Middle frontal gyrus (tissue), 1 donor: ENCODE results near the gene FOXO6.

Experiments
- DNase-seq: peaks from one replicate; pipeline ENCODE4 v3.0.0-alpha.2; 2015; ENCODE audit warnings: low spot score; ENCODE audit errors: extremely low spot score

The FOXO6 gene

DNA sequence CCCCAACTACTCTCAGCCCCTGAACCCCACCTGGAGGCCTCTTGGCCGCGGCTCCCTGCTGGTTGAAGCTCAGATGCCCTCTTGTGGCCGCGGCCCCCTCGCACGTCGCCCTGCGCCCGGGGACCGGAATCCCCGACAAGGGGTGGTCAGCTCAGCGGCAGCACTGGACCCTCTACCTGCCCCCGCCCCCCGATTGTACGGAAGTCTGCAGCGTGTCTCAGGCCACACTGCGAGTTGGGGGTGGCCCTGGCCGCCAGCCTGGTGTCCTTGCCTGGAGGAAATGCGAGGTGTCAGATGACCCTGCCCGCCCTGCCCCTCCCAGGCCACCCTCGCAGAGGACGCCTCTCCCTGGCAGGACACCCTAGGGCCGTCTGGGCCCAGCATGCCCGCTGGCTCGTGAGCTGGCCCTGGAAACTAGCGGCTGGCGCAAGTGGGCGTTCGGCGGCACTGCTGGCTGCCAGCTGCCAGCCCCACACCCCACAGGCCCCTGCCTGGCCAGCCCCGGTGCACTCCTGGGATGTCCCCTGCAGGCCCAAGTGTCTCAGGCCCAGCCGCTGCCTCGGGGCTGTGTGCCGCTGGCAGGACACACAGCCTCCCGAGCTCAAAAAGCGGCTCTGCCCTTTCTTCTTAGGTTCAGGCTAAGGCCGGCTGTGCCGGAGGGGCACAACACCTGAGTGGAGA is 62.4 kb downstream of the FOXO6 start:
- DNase-seq = no peak

DNA sequence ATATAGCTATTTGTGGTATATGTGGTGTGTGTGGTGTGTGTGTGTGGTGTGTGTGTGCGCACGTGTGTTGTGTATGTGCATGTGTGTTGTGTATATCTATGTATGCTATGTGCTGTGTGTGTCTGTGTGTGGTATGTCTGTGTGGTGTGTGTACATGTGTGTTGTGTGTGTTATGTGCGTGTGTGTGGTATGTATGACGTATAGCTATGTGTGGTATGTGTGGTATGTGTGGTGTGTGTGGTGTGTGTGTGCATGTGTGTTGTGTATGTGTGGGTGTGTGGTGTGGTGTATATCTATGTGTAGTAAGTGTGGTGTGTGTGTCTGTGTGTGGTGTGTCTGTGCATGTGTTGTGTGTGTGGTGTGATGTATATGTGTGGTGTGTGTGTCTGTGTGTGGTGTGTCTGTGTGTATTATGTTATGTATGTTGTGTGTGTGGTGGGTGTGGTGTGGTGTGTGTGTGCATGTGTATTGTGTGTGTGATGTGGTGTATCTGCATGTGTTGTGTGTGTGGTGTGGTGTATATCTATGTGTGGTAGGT is 63.4 kb downstream of the FOXO6 start:
- no peak for DNase-seq

DNA sequence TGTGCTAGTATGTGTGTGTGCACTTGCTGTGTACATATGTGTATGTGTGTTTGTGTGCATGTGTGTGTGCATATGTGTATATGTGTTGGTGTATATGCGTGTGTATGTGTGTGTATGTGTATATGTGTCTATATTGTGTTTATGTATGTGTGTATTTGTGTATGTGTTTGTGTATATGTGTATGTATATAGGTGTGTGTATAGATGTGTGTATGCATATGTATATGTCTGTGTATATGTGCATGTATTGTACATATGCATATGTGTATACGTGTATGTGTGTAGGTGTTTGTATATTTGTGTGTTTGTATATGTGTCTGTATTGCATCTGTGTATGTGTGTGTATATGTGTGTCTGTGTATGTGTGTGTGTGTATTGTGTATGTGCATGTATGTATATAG is 64.1 kb downstream of the FOXO6 start:
- no peak for DNase-seq

DNA sequence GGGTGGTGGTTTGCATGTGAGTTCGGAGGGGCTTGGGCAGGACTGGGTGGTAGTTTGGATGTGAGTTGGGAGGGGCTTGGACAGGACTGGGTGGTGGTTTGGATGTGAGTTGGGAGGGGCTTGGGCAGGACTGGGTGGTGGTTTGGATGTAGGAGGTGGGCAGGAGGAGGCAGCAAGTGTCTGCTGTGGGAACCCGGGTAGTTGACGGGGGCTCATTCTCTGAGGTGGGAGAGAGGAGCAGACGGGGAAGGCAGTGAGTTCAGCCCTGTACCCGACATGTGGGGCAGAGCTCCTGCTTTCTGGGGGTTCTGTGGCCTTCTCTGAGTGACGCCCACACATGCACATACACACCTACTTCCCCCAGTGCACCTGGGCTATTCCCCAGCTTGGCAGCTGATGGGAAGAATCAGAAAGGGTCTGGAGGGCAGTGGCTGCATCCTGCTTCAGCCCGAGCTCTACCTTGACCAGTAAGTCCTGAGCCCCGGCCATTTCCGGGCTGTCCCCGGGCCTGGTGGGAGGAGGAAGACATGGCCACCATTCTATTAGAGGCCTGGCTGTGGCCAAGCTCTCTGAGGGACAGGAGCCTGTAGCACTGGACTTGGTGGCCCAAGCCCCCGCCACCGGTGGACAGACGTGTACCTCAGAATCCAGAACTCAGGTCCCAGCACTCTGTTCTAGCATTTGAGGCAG is 65.1 kb downstream of the FOXO6 start:
- no peak for DNase-seq

DNA sequence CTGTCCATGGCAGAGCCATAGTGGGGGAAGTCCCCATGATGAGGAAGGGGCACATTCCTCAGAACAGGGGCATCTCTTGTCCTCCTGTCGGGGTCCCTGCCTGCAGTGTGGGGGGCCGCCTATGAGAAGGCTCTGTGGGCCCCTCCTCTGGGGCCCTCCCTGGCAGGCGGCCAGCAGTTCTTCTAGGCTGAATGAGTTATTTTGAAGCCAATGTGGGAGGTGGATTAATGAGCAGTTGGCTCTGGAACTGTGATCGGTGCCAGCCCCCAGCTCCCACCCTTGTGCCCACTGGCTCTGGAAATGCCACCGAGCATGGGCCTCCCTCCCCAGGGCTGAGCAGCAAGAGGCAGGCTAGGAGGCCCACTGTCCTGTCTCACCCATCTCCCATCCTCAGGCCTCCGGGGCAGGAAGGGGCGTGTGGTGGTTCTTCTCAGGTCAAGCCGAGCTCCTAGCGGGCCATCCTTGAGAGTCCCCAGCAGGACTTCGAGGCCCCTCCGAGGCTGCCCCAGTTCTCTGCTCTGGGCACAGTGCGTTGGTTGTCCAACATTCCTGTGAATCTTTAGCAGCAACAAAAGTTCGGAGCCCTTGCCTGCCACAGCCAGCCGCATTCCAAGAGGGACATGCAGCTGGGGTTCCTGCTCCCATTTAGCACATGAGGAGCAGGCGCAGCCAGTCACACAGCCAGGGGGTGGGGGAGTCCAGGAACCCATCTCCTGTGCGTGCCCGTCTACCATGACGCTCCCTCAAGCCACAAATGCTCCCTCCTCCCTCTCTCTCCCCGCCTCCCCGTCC is 66.1 kb downstream of the FOXO6 start:
- DNase-seq = no peak

DNA sequence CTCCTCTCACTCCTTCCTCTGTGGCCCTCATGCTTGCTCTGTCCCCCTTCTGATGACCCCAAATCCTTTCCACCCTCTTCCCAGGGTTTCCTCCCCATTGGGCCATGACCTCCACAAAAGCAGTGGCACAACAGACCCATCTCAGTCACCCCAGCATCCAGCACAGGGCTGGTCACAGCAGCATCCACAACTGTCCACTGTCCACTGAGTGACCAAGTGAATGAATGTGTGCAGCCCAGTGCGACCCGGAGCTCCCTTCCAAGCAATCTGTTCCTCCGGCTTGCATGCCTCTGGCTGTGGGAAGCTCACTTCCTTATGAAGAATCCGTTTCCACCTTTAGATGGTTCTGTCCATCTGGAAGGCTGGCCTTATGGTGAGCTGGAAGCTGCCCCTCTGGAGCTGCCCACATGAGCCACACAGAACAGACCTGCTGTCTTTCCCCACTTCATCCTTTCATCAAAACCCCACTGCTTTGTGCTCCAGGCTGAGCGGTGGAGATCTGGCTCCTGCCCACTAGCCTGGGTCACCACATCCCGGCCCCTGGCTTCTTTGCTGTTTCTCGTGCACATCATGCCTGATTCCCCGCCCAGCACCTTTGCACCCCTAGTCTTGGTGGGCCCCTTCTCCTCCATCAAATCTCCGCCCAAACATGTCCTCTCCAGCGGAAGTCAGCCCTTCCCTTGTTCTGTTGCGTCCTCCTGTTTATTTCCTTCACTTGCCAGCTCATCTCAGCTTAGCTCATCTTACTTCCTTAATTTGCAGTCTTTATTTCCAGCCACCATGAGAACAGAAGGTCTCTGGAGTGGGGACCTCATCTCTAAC is 66.9 kb downstream of the FOXO6 start:
- DNase-seq = no peak

DNA sequence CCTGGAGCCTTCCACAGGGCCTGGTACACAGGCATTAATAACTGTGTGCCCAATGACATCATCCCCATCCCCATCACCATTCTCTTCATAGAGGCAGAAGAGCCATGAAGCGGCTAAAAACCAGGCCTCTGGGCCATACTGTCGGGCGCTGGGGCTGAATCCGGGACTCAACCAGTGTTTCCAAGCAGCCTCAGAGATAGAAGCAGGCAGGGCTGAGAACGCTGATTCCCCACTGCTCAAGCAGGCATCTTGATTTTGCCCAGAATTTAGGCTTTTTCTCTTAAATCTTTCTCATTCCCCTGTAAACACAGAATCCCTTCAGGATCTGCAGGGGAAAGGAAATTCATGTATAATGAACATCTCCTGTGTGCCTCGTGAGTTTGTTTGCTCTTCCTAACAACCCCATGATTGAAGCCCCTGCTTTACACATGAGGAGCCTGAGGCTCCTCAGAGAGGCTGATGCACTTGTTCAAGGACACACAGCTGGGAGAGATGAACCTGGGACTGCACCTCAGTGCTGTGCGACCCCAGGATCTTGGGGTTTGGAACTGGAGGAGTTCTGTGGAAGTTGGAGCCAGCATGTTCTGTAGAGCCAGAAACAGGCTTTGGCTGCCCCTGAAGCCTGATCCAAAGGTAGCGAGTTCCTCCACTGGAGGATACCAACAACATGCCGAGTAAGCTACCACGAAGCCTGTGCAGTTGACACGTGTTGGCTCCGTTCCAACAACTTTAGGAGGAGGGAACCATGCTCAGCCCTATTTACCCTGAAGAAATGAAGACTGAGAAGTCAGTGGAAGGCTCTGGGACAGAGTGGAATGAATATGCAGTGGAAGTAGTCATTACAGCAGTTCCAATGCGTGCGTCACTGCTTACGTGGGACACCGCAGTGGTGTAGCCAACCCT is 67.8 kb downstream of the FOXO6 start:
- no peak for DNase-seq

DNA sequence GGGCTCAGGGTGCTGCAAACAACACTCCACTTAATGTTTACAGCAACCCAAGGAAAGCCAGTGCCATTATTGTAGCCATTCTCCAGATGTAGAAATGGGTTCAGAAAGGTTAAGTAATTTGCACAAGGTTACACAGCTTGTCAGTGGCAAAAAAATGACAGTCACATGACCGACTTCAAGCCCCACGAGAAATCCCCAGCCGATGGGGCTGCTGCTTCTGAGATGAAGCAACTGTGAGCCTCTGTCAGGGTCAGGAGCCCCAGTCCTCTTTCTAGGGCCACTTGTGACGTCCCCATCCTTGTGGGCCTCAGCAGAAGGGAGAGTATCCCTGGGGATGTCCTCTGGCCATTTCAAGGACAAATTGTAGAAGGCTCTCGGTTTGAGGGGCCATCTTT is 68.4 kb downstream of the FOXO6 start:
- no peak for DNase-seq

DNA sequence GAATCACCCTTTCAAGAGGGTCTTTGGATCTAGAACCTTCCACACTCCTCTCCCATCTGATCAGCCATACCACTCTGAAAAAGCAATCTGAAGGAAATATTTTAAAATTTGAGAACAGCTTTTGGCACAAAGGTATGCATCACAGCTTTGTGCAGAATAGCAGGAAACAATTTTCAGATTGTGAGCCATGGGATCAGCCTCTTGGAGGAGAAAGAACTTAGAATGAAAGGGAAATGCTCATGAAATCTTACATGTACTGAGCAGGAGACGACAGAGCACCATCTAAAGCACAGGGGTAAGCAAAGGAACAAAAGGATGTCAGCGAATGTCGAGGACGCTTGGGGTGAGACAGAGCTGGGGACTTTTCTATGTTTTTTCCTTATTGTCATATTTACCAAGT is 68.8 kb downstream of the FOXO6 start:
- DNase-seq = no peak

DNA sequence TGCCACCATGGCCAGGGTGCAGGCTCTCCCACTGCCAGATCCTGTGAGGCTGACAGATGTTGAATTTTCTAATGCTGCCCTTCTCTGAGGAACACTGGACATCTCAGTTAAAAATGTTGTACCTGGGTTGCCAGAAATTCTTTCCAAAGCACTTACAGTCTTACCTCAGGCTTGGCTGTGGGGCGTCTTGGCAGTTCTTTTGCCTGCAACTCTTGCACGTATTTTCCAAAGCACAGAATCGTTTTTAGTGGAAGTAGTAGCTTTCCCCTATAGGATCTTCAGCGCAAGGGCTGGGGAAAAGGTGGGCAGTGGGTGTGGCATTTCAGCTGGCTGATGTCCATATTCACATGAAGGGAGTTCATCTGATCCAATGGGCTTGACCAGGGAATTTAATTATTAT is 69.3 kb downstream of the FOXO6 start:
- DNase-seq = no peak

DNA sequence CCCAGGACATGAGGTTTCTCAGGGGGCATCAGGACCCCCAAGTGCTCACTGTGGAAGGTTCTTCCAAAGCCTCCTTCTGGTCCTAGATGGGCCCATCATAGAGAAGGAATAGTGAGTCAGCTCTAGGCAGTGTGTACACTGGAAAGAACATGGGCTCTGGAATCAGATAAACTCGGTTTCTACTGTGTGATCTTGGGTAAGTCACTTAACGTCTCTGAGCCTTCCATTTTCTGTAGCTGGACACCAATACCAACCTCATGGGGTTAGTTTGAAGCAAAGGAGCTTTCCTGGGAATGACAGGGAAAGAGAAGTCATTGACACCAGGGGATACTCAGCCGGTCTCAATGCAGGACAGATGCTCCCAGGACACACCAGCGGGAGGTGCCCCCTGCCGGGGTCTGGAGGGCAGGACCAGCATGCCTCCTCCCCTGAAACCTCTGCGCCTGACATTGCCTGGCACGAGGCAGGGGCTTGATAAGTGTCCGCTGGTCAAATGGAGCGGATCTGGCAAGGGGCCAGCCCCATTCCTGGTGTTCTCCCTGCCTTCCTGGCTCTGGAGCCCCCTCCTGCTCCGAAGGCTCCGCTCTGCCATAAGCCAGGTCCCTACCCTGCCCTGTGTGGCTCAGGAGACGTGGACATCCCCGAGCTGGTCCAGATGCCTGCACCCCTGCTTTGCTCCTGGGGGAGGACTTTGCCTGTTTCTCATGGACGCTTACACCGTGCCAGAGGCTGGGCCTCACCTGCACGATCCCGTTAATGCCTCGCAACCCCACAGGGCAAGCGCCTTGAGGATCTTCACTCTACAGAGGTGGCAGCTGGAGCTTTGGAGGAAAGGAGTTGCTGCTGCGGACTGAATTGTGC is 70.5 kb downstream of the FOXO6 start:
- no peak for DNase-seq
